Panc1 (cell line): ENCODE data around the gene UBE2J2. TPM values are rescaled to one million over a fixed set of nuclear protein-coding genes. Genes with fewer than 3 reads are reported as not detected.

Experiments
- ATAC-seq: fragments of 200-7000 bp; cut with Tn5 transposase; 2 replicates; pipeline ENCODE4 v1.9.1; 2020; ENCODE audit warnings: mild to moderate bottlenecking, moderate library complexity
- BruUV-seq: library from RNA; stranded (reverse); fragments of 400-500 nt; replicated peaks from 2 replicates; lab custom pipeline; 2021; lab: Mats Ljungman, UMichigan
- CTCF ChIA-PET: fragments of 300-600 bp; sonication (Branson Sonifier 250); formaldehyde crosslinking; loops from one replicate; lab custom pipeline; 2022; ENCODE audit warnings: antibody characterized with exemption; lab: Charles Lee
- POLR2A ChIA-PET: fragments of 300-600 bp; sonication (Branson Sonifier 250); formaldehyde crosslinking; loops from one replicate; lab custom pipeline; 2022; ENCODE audit warnings: antibody characterized with exemption; lab: Charles Lee
- DNase-seq: peaks from one replicate; pipeline ENCODE4 v3.0.0-alpha.2; 2010; ENCODE audit warnings: low read depth, low spot score
- H3K27ac ChIP-seq: 2 replicates; pipeline ENCODE4 v1.5.1; 2011; ENCODE audit warnings: mild to moderate bottlenecking, low read length, inconsistent platforms
- H3K27me3 ChIP-seq: fragments of 200-500 bp; sonication (Bioruptor generic); 2 replicates; pipeline ENCODE4 v1.6.0; 2014; ENCODE audit warnings: low read length, inconsistent platforms; ENCODE audit not compliant: control insufficient read depth, insufficient read depth
- H3K36me3 ChIP-seq: fragments of 200-500 bp; sonication (Bioruptor generic); 2 replicates; pipeline ENCODE4 v1.5.1; 2014; ENCODE audit warnings: inconsistent platforms, mild to moderate bottlenecking, low read length, moderate library complexity; ENCODE audit not compliant: control insufficient read depth, insufficient read depth
- H3K4me1 ChIP-seq: 2 replicates; pipeline ENCODE4 v1.5.1; 2011; ENCODE audit warnings: inconsistent platforms, mild to moderate bottlenecking, low read length, moderate library complexity; ENCODE audit not compliant: control insufficient read depth, insufficient read depth
- H3K4me3 ChIP-seq, 2 experiments: 2 replicates each; pipeline ENCODE4 v1.5.1; 2011 to 2012; ENCODE audit warnings: low read depth in 2 of 2, low read length in 2 of 2, mild to moderate bottlenecking in 2 of 2, inconsistent platforms in 1 of 2, moderate library complexity in 1 of 2
- H3K9me3 ChIP-seq: fragments of 200-500 bp; sonication (Bioruptor generic); 2 replicates; pipeline ENCODE4 v1.5.1; 2014; ENCODE audit warnings: low read depth, mild to moderate bottlenecking, inconsistent platforms, low read length, moderate library complexity; ENCODE audit not compliant: control insufficient read depth, insufficient read depth
- CTCF ChIP-seq: fragments of 450-650 bp; IDR thresholded peaks from 2 replicates; pipeline ENCODE4 v1.5.1; 2017; ENCODE audit warnings: mild to moderate bottlenecking
- POLR2AphosphoS5 ChIP-seq: IDR thresholded peaks from 2 replicates; pipeline ENCODE4 v1.6.1; 2012; ENCODE audit warnings: mild to moderate bottlenecking, low read depth, low read length, moderate library complexity
- REST ChIP-seq, 2 experiments: IDR thresholded peaks; 2 replicates each; pipeline ENCODE4 v1.6.1; 2011 to 2012; ENCODE audit warnings: low read depth in 2 of 2, control low read depth in 1 of 2, low read length in 1 of 2, mild to moderate bottlenecking in 1 of 2, moderate library complexity in 1 of 2; ENCODE audit not compliant: insufficient read depth in 1 of 2
- SIN3A ChIP-seq: IDR thresholded peaks from 2 replicates; pipeline ENCODE4 v1.6.1; 2012; ENCODE audit warnings: low read depth, mild to moderate bottlenecking, low read length, moderate library complexity, borderline replicate concordance; ENCODE audit not compliant: insufficient read depth
- TCF7L2 ChIP-seq: IDR thresholded peaks from 2 replicates; pipeline ENCODE4 v1.6.1; 2011; ENCODE audit warnings: mild to moderate bottlenecking, low read depth, low read length, inconsistent platforms
- in situ Hi-C: cut with HindIII; loops from 2 replicates; pipeline ENCODE4 v1.10.0; 2016; ENCODE audit warnings: low sequenced_read_pairs, low pct_unique_long_range_greater_than_20kb
- intact Hi-C: fragments of 100-400 bp; cut with micrococcal nuclease; formaldehyde crosslinking; loops from one replicate; pipeline ENCODE4 v1.10.0; 2022; ENCODE audit not compliant: unreplicated experiment
- total RNA-seq: library from RNA; stranded (reverse); gene quantifications from one replicate; pipeline ENCODE4 v1.2.1, GENCODE V29; 2021; ENCODE audit not compliant: unreplicated experiment

UBE2J2 gene
- total RNA-seq, 1 experiment from 2014 or later, result 101 TPM

- ATAC-seq (no peak), DNase-seq (no peak)
- ChIA-PET CTCF (interaction anchor here (0.6 kb wide), 2 partner anchors 31 to 189 kb away, joined by 7 to 11 read pairs; no protein-coding TSS in a partner anchor), POLR2A (interaction anchor here (0.6 kb wide), 1 partner anchor 334 kb away, joined by 4 read pairs; no protein-coding TSS in a partner anchor)
- Histone ChIP-seq H3K27me3 (no peaks in the 10 kb centered on the region), H3K27ac (peak overlapping the region; percentile 77), H3K4me3 (peak overlapping the region; percentile 64 to 72; a peak in 3 of 4 replicates), H3K4me1 (peaks cover 30% of the 10 kb centered on the region), H3K9me3 (no peaks in the 10 kb centered on the region), H3K36me3 (no peaks in the 10 kb centered on the region; the same call in 1 of the 2 replicates)
- intact Hi-C loops (no loop called here), in situ Hi-C loops (no loop called here)
- TF ChIP-seq CTCF (no peak), POLR2AphosphoS5 (no peak), TCF7L2 (no peak), SIN3A (no peak), REST (IDR thresholded peaks at IDR 0.05; ENCODE audit: insufficient read depth in 1 of 2, low read depth in 2 of 2, low read length in 1 of 2) (no peak)
- BruUV-seq, result no TSS peak
Observed at GRCh38 chr1:1310109-1310385, 36.4 kb upstream of the UBE2J2 start.

- no peaks in the 10 kb centered on the region for H3K9me3 ChIP-seq
- H3K36me3 ChIP-seq, result no peaks in the 10 kb centered on the region; the same call in 1 of the 2 replicates
- peak overlapping the region; percentile 64 to 72 for H3K4me3 ChIP-seq
- ChIA-PET CTCF (interaction anchor here (0.5 to 0.6 kb wide), 2 partner anchors 14 to 190 kb away, joined by 3 to 7 read pairs; no protein-coding TSS in a partner anchor), POLR2A (no interaction called here)
- BruUV-seq, result no TSS peak
- ATAC-seq, result peak; percentile 1
- in situ Hi-C loops, result no loop called here
- no peak for DNase-seq
- peaks cover 35% of the 10 kb centered on the region for H3K4me1 ChIP-seq
- H3K27me3 ChIP-seq, result no peaks in the 10 kb centered on the region
- TF ChIP-seq TCF7L2 (no peak), CTCF (no peak), SIN3A (no peak), POLR2AphosphoS5 (peak; percentile 64), REST (IDR thresholded peaks at IDR 0.05; ENCODE audit: insufficient read depth in 1 of 2, low read depth in 2 of 2, low read length in 1 of 2) (no peak)
- intact Hi-C loops, result no loop called here
- peak overlapping the region; percentile 77 for H3K27ac ChIP-seq
Observed at GRCh38 chr1:1309251-1310108, 35.8 kb upstream of the UBE2J2 start.
